ENCODE results near the gene FRAT2.
A peak's percentile ranks its signal among the peaks of the same experiment; 100 is the strongest.
"Not testable (repeated sequence)": the region's sequence is repeated elsewhere in the genome, so short reads cannot be mapped to it uniquely, and the experiment has no call there.

FRAT2 gene

DNA sequence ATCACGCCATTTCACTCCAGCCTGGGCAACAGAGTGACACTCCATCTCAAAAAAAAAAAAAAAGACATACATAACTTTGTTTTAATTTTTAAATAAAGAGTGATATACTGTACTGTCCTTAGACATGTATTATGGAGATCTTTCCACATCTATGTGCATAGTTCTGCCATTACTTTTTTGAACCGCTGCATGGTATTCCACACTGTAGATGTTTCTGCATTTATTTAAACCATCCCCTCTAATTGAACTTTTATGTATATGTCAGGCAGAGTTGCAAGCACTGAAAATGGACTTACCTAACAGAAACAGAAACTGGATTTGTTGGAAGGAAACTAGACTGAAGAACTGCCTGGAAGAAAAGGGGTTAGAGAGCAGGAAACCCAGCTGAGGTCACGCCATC, 33.5 kb downstream of the FRAT2 start:
- FAIRE-seq: no peak
- no peak for DNase-seq (ENCODE audit: insufficient read length, low spot score)
- TF ChIP-seq, protein P1, sequence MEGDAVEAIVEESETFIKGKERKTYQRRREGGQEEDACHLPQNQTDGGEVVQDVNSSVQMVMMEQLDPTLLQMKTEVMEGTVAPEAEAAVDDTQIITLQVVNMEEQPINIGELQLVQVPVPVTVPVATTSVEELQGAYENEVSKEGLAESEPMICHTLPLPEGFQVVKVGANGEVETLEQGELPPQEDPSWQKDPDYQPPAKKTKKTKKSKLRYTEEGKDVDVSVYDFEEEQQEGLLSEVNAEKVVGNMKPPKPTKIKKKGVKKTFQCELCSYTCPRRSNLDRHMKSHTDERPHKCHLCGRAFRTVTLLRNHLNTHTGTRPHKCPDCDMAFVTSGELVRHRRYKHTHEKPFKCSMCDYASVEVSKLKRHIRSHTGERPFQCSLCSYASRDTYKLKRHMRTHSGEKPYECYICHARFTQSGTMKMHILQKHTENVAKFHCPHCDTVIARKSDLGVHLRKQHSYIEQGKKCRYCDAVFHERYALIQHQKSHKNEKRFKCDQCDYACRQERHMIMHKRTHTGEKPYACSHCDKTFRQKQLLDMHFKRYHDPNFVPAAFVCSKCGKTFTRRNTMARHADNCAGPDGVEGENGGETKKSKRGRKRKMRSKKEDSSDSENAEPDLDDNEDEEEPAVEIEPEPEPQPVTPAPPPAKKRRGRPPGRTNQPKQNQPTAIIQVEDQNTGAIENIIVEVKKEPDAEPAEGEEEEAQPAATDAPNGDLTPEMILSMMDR (IDR thresholded peaks at IDR 0.05; ENCODE audit: insufficient read depth, missing control alignments): no peak

DNA sequence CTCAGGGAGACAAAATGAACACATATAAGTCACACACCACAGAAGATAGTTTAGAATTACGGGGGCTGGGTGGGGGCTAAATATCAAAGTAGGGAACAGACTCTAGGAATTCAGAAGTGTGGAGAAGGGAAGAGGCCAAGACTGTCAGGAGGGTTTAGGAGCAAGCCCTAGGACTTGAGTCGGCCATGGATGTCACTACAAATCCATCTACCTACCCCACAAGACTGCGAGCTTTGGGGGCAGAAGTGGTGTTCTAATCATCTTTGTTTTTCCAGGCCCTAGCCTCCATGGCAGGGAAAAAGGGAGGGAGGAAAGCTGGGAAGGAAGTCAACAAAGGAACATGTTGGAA, 36.3 kb downstream of the FRAT2 start:
- no peak for FAIRE-seq
- TF ChIP-seq, protein P1 (IDR thresholded peaks at IDR 0.05; ENCODE audit: insufficient read depth, missing control alignments): no peak
- no peak for DNase-seq (ENCODE audit: insufficient read length, low spot score)

DNA sequence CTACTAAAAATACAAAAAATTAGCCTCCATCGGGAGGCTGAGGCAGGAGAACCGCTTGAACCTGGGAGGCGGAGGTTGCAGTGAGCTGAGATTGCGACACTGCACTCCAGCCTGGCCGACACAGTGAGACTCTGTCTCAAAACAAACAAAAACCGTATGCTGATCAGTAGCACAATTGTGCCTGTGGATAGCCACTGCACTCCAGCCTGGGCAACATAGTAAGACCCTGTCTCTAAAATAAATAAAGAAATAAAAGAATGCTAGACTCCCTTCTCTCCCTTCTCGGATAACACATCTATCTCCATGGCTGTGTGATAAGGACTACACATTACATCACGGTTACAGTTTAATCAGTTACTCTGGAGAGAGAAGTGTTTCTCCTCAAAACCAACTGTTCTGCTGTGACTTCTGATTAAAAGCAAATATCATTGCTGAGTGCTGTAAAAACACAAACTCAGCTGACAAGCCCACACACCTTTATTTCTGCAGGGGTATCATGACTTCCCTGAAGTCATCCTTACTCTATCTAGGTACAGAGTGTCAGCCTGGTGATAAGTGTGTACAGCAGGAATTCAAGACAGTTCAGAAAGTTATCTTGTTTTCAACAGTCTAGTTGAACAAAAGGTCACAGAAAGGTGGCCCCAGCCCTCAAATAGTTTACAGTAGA, 36.8 kb downstream of the FRAT2 start:
- TF ChIP-seq, protein P1 (IDR thresholded peaks at IDR 0.05; ENCODE audit: insufficient read depth, missing control alignments): no peak
- no peak for FAIRE-seq

DNA sequence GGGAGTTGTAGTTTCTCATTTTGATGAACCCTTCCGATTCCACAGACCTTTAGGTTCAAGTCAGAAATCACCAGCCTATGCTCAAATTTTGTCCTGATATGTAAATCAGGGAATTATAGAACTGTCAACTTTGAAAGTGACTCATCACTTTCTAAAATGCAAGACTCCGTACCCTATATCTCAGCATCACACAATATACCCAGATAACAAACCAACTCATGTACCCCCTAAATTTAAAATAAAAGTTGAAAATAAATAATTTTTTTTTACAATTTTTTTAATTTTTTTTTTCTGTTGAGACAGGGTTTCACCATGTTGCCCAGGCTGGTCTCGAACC, 41.7 kb downstream of the FRAT2 start:
- FAIRE-seq (no peak), DNase-seq (ENCODE audit: insufficient read length, low spot score) (no peak)
- TF ChIP-seq, protein P1 (IDR thresholded peaks at IDR 0.05; ENCODE audit: insufficient read depth, missing control alignments): no peak

More for the DNA sequence above, 36.8 kb downstream of the FRAT2 start:
- DNase-seq (ENCODE audit: insufficient read length, low spot score): no peak

DNA sequence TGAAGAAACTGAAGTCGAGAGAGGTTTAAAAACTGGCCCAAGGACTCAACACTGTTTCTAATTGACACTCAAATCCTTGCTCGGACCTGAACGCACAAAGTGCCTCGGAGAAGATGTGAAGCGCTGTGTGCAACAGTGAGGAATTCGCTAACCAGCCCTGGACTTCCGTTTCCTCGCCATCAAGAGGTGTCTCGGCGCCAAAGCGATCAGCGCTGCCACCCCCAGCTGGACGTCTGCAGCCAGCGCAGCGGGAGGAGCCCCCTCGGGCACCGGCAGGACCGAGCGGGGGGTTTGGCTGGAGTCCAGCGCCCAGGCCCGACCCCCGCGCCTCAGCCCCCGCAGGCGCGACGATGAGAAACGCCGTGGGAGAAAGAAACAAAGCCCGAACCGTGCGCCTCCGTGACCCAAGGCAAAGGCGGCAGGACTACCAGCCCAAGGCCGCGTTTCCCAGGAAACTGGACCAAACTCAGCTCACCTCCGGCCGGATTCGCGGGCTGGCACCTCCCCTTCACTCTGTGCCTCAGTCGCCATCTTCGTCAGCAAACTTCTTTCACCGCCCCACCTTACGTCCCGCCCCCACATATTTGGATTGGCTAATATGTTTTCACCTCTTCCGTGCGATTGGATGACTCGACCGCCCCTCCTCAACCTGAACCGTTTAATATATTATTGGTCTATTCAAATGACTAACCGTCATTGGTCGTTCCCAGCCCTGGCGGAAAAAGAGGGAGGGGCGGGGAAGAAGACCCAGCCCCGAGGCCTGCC, 42.2 kb downstream of the FRAT2 start, which contains the start of gene ARHGAP19:
Gene ARHGAP19, minus strand, starts transcription at position 541 of the 765 bp plus-strand sequence. Its CDS starts 10 bp downstream, at position 531.
- FAIRE-seq (no peak), DNase-seq (ENCODE audit: insufficient read length, low spot score) (peak; percentile 61)
- TF ChIP-seq, protein P1 (IDR thresholded peaks at IDR 0.05; ENCODE audit: insufficient read depth, missing control alignments): no peak

DNA sequence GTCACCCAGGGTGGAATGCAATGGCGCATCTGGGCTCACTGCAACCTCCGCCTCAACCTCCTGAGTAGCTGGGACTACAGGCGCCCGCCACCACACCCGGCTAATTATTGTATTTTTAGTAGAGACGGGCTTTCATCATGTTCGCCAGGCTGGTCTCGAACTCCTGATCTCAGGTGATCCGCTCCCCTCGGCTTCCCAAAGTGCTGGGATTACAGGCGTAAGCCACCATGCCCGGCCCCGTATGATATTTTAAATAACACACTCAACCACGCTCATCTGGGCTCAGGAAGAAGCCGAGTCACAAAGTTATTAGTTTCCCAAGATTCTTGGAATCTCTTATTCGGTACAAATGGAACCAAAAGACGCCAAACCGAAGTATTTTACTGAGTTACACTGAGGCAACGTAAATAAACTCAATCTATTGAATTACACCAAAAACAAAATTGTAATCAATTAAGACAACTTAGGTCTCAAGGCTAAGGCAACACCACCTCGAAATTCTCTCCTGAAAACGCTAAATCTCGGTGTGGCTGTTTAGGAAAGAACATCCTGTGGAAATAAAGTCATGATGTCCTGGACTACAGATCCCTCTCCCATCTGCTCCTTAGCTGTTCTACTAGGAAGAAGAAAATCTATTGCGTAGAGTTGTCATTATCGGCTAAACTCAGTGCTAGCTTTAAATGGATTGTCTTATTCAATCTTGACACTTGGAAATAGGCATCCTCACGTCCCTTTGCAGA, 43.0 kb downstream of the FRAT2 start:
- DNase-seq (ENCODE audit: insufficient read length, low spot score) (no peak), FAIRE-seq (no peak)
- TF ChIP-seq, protein P1 (IDR thresholded peaks at IDR 0.05; ENCODE audit: insufficient read depth, missing control alignments): no peak

DNA sequence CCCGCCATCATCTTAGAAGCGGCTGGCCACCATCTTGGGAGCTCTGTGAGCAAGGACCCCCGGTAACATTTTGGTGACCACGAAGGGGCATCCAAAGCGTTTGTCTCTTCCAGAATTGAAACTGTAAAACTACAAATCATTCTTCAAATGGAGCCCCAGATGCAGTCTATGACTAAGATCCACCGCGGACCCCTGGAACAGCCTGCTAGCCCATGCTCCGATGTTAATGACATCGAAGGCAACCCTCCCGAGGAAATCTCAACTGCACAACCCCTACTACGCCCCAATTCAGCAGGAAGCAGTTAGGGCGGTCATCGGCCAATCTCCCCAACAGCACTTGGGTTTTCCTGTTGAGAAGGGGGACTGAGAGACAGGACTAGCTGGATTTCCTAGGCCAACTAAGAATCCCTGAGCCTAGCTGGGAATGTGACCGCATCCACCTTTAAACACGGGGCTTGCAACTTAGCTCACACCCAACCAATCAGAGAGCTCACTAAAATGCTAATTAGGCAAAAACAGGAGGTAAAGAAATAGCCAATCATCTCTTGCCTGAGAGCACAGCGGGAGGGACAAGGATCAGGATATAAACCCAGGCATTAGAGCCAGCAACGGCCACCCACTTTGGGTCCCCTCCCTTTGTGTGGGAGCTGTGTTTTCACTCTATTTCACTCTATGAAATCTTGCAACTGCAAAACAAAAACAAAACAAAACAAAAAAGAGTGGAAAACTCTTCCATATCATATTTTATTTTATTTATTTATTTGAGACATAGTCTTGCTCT, 43.8 kb downstream of the FRAT2 start:
- not testable (repeated sequence) for DNase-seq (ENCODE audit: insufficient read length, low spot score); FAIRE-seq

DNA sequence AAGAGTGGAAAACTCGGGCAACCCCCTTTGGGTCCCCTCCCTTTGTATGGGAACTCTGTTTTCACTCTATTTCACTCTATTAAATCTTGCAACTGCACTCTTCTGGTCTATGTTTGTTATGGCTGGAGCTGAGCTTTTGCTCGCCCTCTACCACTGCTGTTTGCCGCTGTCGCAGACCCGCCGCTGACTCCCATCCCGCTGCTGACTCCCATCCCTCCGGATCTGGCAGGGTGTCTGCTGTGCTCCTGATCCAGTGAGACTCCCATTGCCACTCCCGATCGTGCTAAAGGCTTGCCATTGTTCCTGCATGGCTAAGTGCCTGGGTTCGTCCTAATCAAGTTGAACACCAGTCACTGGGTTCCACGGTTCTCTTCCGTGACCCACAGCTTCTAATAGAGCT, 44.5 kb downstream of the FRAT2 start:
- not testable (repeated sequence) for DNase-seq (ENCODE audit: insufficient read length, low spot score); FAIRE-seq
